DND-41 (cell line): ENCODE results near the gene GALK2.

ENCODE experiments used
- ATAC-seq: fragments of 200-7000 bp; cut with Tn5 transposase; 3 replicates; pipeline ENCODE4 v1.9.1; 2021; ENCODE audit warnings: low read depth; ENCODE audit not compliant: insufficient read depth
- DNase-seq: peaks from one replicate; pipeline ENCODE4 v3.0.0-alpha.2; 2020
- H2AFZ ChIP-seq: 2 replicates; pipeline ENCODE4 v1.6.0; 2012; ENCODE audit warnings: low read depth, low read length
- H3K27ac ChIP-seq: 2 replicates; pipeline ENCODE4 v1.5.1; 2012; ENCODE audit warnings: low read length, inconsistent platforms
- H3K27me3 ChIP-seq: fragments of 200-600 bp; sonication (generic); 2 replicates; pipeline ENCODE4 v1.6.0; 2012; ENCODE audit warnings: low read length, mild to moderate bottlenecking, inconsistent platforms; ENCODE audit not compliant: insufficient read depth, poor library complexity
- H3K36me3 ChIP-seq: 2 replicates; pipeline ENCODE4 v1.5.1; 2012; ENCODE audit warnings: low read length, inconsistent platforms; ENCODE audit not compliant: insufficient read depth
- H3K4me1 ChIP-seq: 2 replicates; pipeline ENCODE4 v1.5.1; 2012; ENCODE audit warnings: mild to moderate bottlenecking, low read length; ENCODE audit not compliant: insufficient read depth
- H3K4me2 ChIP-seq: 2 replicates; pipeline ENCODE4 v1.6.0; 2012; ENCODE audit warnings: mild to moderate bottlenecking, moderate library complexity, low read length, inconsistent platforms; ENCODE audit not compliant: insufficient read depth
- H3K4me3 ChIP-seq, 2 experiments: fragments of 200-600 bp in 1 of 2; shearing (Covaris generic) in 1 of 2; 2 replicates each; pipeline ENCODE4 v1.5.1; 2012 to 2016; ENCODE audit warnings: inconsistent platforms in 2 of 2, low read length in 2 of 2, mild to moderate bottlenecking in 2 of 2, low read depth in 1 of 2, moderate library complexity in 1 of 2
- H3K79me2 ChIP-seq: 2 replicates; pipeline ENCODE4 v1.6.0; 2012; ENCODE audit warnings: low read length, inconsistent platforms; ENCODE audit not compliant: insufficient read depth
- H3K9ac ChIP-seq: 2 replicates; pipeline ENCODE4 v1.6.0; 2012; ENCODE audit warnings: low read depth, mild to moderate bottlenecking, inconsistent platforms, low read length, moderate library complexity
- H3K9me3 ChIP-seq: 2 replicates; pipeline ENCODE4 v1.5.1; 2012; ENCODE audit warnings: low read length, moderate library complexity, mild to moderate bottlenecking, inconsistent platforms; ENCODE audit not compliant: insufficient read depth, severe bottlenecking
- H4K20me1 ChIP-seq: 2 replicates; pipeline ENCODE4 v1.6.0; 2012; ENCODE audit warnings: low read length; ENCODE audit not compliant: insufficient read depth
- CTCF ChIP-seq: IDR thresholded peaks from 2 replicates; pipeline ENCODE4 v1.5.1; 2012; ENCODE audit warnings: borderline replicate concordance, low read length, moderate library complexity, mild to moderate bottlenecking; ENCODE audit not compliant: poor library complexity, severe bottlenecking; ENCODE audit errors: extremely low read depth
- EZH2 ChIP-seq: IDR thresholded peaks from 3 replicates; pipeline ENCODE4 v1.6.1; 2012; ENCODE audit warnings: borderline replicate concordance, low read depth, mild to moderate bottlenecking, moderate library complexity, low read length, inconsistent platforms; ENCODE audit not compliant: severe bottlenecking

The GALK2 gene

DNA sequence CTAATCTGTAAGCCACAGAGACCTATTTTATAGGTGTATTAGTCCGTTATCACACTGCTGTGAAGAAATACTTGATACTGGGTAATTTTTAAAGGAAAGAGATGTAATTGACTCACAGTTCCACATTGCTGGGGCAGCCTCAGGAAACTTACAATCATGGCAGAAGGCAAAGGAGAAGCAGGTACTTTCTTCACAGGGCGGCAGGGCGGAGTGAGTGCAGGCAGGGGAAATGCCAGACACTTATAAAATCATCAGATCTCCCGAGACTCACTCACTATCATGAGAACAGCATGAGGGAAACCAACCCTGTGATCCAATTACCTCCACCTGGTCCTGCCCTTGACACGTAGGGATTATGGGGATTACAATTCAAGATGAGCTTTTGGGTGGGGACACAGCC lies 108.7 kb downstream of the GALK2 start:
- no peaks in the 10 kb centered on the region for H4K20me1 ChIP-seq
- no peak for ATAC-seq
- no peak overlapping the region for H2AFZ ChIP-seq
- TF ChIP-seq CTCF (no peak), EZH2 (no peak)
- no peak overlapping the region for H3K4me2 ChIP-seq
- no peaks in the 10 kb centered on the region for H3K79me2 ChIP-seq
- no peak for DNase-seq
- no peak overlapping the region for H3K27ac ChIP-seq
- H3K4me3 ChIP-seq: no peak overlapping the region
- H3K9ac ChIP-seq: no peak overlapping the region
- H3K4me1 ChIP-seq: no peaks in the 10 kb centered on the region
- H3K9me3 ChIP-seq: no peaks in the 10 kb centered on the region
- peaks cover 6% of the 10 kb centered on the region; the same call in 1 of the 2 replicates for H3K36me3 ChIP-seq
- H3K27me3 ChIP-seq: no peaks in the 10 kb centered on the region

GRCh38 chr15:49279521-49280456 lies 109.7 kb downstream of the GALK2 start:
- DNase-seq (no peak), ATAC-seq (no peak)
- no peak overlapping the region for H3K4me3 ChIP-seq
- no peaks in the 10 kb centered on the region for H3K9me3 ChIP-seq
- H3K36me3 ChIP-seq: peaks cover 17% of the 10 kb centered on the region; the same call in 1 of the 2 replicates
- TF ChIP-seq EZH2: no peak
- no peak for TF ChIP-seq CTCF
- no peak overlapping the region for H2AFZ ChIP-seq
- no peaks in the 10 kb centered on the region for H4K20me1 ChIP-seq
- H3K9ac ChIP-seq: no peak overlapping the region
- no peak overlapping the region for H3K27ac ChIP-seq
- no peak overlapping the region for H3K4me2 ChIP-seq
- no peaks in the 10 kb centered on the region for H3K27me3 ChIP-seq
- H3K79me2 ChIP-seq: no peaks in the 10 kb centered on the region
- H3K4me1 ChIP-seq: no peaks in the 10 kb centered on the region

GRCh38 chr15:49282366-49282765 lies 112.3 kb downstream of the GALK2 start:
- Histone ChIP-seq H3K4me1 (no peaks in the 10 kb centered on the region), H3K9me3 (no peaks in the 10 kb centered on the region), H4K20me1 (no peaks in the 10 kb centered on the region), H3K9ac (no peak overlapping the region), H3K4me2 (no peak overlapping the region), H3K4me3 (no peak overlapping the region), H3K36me3 (peaks cover 25% of the 10 kb centered on the region; the same call in 1 of the 2 replicates), H3K79me2 (no peaks in the 10 kb centered on the region), H3K27me3 (no peaks in the 10 kb centered on the region), H2AFZ (no peak overlapping the region), H3K27ac (no peak overlapping the region)
- TF ChIP-seq EZH2: no peak
- no peak for TF ChIP-seq CTCF
- DNase-seq (no peak), ATAC-seq (no peak)
